Naive B cell (primary cell): ENCODE results near the gene SLC41A3. TPM values are rescaled to one million over a fixed set of nuclear protein-coding genes. Genes with fewer than 3 reads are reported as not detected.

Experiments
- ATAC-seq, 2 donors: fragments of 150-1000 bp; cut with Tn5 transposase; 2 replicates each; pipeline ENCODE4 v1.10.0; 2021; ENCODE audit warnings: low read depth in 2 of 2, mild to moderate bottlenecking in 2 of 2, moderate library complexity in 2 of 2
- DNase-seq: peaks from one replicate; pipeline ENCODE4 v3.0.0; 2022
- H3K27ac Mint-ChIP-seq, 6 donors: one replicate each; pipeline ENCODE4 v1.8.0; 2020 to 2022; ENCODE audit warnings: mild to moderate bottlenecking in 6 of 6, mixed read lengths in 6 of 6, moderate library complexity in 5 of 6, inconsistent platforms in 2 of 6
- H3K27me3 Mint-ChIP-seq, 3 donors: one replicate each; pipeline ENCODE4 v1.8.0; 2021 to 2022; ENCODE audit warnings: mixed read lengths in 3 of 3, mild to moderate bottlenecking in 1 of 3
- H3K36me3 Mint-ChIP-seq, 2 donors: one replicate each; pipeline ENCODE4 v1.8.0; 2020 to 2022; ENCODE audit warnings: mixed read lengths in 2 of 2, inconsistent platforms in 1 of 2, mild to moderate bottlenecking in 1 of 2
- H3K4me1 Mint-ChIP-seq, 3 donors: one replicate each; pipeline ENCODE4 v1.8.0; 2020 to 2022; ENCODE audit warnings: mixed read lengths in 3 of 3, inconsistent platforms in 1 of 3, mild to moderate bottlenecking in 1 of 3, moderate library complexity in 1 of 3
- H3K4me3 Mint-ChIP-seq, 8 donors: one replicate each; pipeline ENCODE4 v1.8.0; 2020 to 2022; ENCODE audit warnings: mild to moderate bottlenecking in 8 of 8, mixed read lengths in 8 of 8, moderate library complexity in 8 of 8, inconsistent platforms in 2 of 8
- H3K9me3 Mint-ChIP-seq, 7 donors: one replicate each; pipeline ENCODE4 v1.8.0; 2020 to 2022; ENCODE audit warnings: mixed read lengths in 7 of 7, mild to moderate bottlenecking in 5 of 7, inconsistent platforms in 2 of 7, moderate library complexity in 1 of 7
- polyA plus RNA-seq, 6 donors: library from polyadenylated mRNA; unstranded; fragments of 300-500 nt; fragmentation: Illumina TruSeq; gene quantifications; one replicate each; pipeline ENCODE4 v1.2.3, GENCODE V29; 2021; ENCODE audit warnings: low read depth in 6 of 6

SLC41A3 gene
- polyA plus RNA-seq, 6 donors from 2014 or later: 21.4 to 28.7 (median 24.9) TPM

DNA sequence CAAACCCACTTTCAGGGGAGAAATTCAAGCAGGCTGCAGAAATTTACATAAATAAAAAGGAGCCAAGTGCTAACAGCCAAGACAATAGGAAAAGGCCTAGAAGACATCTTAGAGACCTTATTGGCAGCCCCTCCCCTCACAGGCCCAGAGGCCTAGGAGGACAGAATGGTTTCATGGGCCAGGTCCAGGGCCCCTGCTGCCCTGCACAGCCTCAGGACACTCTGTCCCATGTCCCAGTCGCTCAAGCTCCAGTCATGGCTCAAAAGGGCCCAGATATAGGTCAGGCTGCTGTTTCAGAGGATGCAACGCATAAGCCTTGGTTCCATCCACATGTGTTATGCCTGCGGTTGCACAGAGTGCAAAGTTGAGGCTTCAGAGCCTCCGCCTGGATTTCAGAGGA lies 55.8 kb downstream of the SLC41A3 start:
- no peaks in the 10 kb centered on the region for H3K27me3 Mint-ChIP-seq
- ATAC-seq (no peak), DNase-seq (no peak)
- no peak overlapping the region for H3K27ac Mint-ChIP-seq
- H3K4me1 Mint-ChIP-seq: peaks cover 13 to 20% (median 13%) of the 10 kb centered on the region in 3 donors
- H3K9me3 Mint-ChIP-seq: peaks cover 7 to 28% (median 17%) of the 10 kb centered on the region in 7 donors
- H3K4me3 Mint-ChIP-seq: no peak overlapping the region
- peaks cover 31 to 45% of the 10 kb centered on the region in 2 donors for H3K36me3 Mint-ChIP-seq

- ATAC-seq (no peak), DNase-seq (no peak)
- Mint-ChIP-seq H3K27me3 (no peaks in the 10 kb centered on the region), H3K4me1 (peaks cover 13 to 16% (median 13%) of the 10 kb centered on the region in 3 donors), H3K27ac (peak overlapping the region in 3 of 6 donors; percentile 11 to 96 (median 37)), H3K4me3 (peak overlapping the region in 3 of 8 donors; percentile 37 to 67 (median 49)), H3K9me3 (peaks cover 7 to 28% (median 17%) of the 10 kb centered on the region in 7 donors), H3K36me3 (peaks cover 32 to 37% of the 10 kb centered on the region in 2 donors)
Measured at GRCh38 chr3:126026761-126027160, 57.2 kb downstream of the SLC41A3 start.

DNA sequence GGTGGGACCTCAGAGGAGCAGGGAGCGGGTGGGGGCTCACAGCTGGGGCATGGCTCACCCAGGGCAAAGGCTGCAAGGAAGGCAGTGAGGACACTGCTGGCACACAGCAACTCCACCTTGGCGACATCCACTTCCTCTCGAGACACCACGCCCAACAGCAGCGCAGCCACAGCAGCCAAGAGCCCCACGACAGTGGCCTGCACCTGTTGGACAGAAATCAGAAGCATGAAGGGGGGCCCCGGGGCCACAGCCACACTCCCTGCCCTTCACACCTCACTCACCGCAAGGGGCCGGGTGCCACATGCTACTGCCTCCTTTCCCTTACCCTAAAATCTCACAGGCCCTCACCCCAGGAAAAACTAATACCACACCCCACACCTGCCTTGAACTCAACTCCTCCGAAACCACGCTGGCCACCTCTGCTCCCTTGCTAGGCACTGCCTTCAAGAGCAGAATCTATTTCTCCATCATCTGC lies 57.6 kb downstream of the SLC41A3 start:
- Mint-ChIP-seq H3K4me3 (peak overlapping the region in 3 of 8 donors; percentile 5 to 49 (median 37)), H3K9me3 (peaks cover 7 to 28% (median 17%) of the 10 kb centered on the region in 7 donors), H3K4me1 (peaks cover 13 to 15% (median 13%) of the 10 kb centered on the region in 3 donors), H3K36me3 (peaks cover 28 to 37% of the 10 kb centered on the region in 2 donors), H3K27me3 (no peaks in the 10 kb centered on the region), H3K27ac (peak overlapping the region in 3 of 6 donors; percentile 37 to 96 (median 90))
- peak; percentile 52 to 69 for ATAC-seq
- DNase-seq: no peak

GRCh38 chr3:126025862-126026261 lies 58.1 kb downstream of the SLC41A3 start:
- Mint-ChIP-seq H3K27ac (peak overlapping the region in 4 of 6 donors; percentile 24 to 96 (median 42)), H3K4me1 (peaks cover 13 to 15% (median 13%) of the 10 kb centered on the region in 3 donors), H3K36me3 (peaks cover 28 to 39% of the 10 kb centered on the region in 2 donors), H3K27me3 (no peaks in the 10 kb centered on the region), H3K4me3 (peak overlapping the region in 2 of 8 donors; percentile 23 to 44), H3K9me3 (peaks cover 7 to 28% (median 17%) of the 10 kb centered on the region in 7 donors)
- ATAC-seq: peak; percentile 48 to 59
- no peak for DNase-seq

GRCh38 chr3:126025116-126025729 lies 58.7 kb downstream of the SLC41A3 start:
- H3K4me1 Mint-ChIP-seq: peaks cover 13 to 15% (median 13%) of the 10 kb centered on the region in 3 donors
- no peak for ATAC-seq
- H3K9me3 Mint-ChIP-seq: peaks cover 7 to 28% (median 17%) of the 10 kb centered on the region in 7 donors
- no peak overlapping the region for H3K4me3 Mint-ChIP-seq
- H3K27ac Mint-ChIP-seq: peak overlapping the region in 1 of 6 donors; percentile 42
- no peaks in the 10 kb centered on the region for H3K27me3 Mint-ChIP-seq
- peaks cover 28 to 43% of the 10 kb centered on the region in 2 donors for H3K36me3 Mint-ChIP-seq
- DNase-seq: no peak

- Mint-ChIP-seq H3K9me3 (peaks cover 4 to 24% (median 13%) of the 10 kb centered on the region in 7 donors), H3K4me1 (peaks cover 13 to 15% (median 13%) of the 10 kb centered on the region in 3 donors), H3K36me3 (peaks cover 24 to 39% of the 10 kb centered on the region in 2 donors), H3K4me3 (peak overlapping the region in 1 of 8 donors; percentile 3), H3K27ac (no peak overlapping the region), H3K27me3 (no peaks in the 10 kb centered on the region)
- ATAC-seq (no peak), DNase-seq (no peak)
Measured at GRCh38 chr3:126024049-126024854, 59.7 kb downstream of the SLC41A3 start.

DNA sequence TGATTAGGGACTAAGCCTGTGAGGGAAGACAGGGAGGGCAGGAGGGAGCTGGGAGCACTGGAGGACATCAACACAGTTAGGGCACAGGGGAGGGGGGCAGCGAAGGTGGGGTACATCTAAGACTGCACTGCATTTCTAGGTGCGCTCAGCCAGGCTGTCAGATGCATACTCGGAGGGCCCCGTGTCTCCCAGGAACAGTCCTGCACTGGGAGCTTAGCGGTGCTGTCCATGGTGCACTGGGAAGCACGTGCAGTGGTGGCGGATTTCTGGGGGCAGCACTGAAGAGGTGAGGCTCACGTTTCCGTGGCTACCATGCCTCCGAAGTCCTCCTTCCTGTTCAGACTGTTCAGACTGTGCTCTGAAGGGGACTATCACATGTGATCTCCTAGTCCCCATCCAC lies 60.5 kb downstream of the SLC41A3 start:
- H3K36me3 Mint-ChIP-seq: peaks cover 18 to 31% of the 10 kb centered on the region in 2 donors
- H3K4me3 Mint-ChIP-seq: no peak overlapping the region
- DNase-seq (no peak), ATAC-seq (no peak)
- H3K4me1 Mint-ChIP-seq: peaks cover 13 to 15% (median 13%) of the 10 kb centered on the region in 3 donors
- H3K27me3 Mint-ChIP-seq: no peaks in the 10 kb centered on the region
- peaks cover 3 to 15% (median 9%) of the 10 kb centered on the region in 7 donors for H3K9me3 Mint-ChIP-seq
- no peak overlapping the region for H3K27ac Mint-ChIP-seq

DNA sequence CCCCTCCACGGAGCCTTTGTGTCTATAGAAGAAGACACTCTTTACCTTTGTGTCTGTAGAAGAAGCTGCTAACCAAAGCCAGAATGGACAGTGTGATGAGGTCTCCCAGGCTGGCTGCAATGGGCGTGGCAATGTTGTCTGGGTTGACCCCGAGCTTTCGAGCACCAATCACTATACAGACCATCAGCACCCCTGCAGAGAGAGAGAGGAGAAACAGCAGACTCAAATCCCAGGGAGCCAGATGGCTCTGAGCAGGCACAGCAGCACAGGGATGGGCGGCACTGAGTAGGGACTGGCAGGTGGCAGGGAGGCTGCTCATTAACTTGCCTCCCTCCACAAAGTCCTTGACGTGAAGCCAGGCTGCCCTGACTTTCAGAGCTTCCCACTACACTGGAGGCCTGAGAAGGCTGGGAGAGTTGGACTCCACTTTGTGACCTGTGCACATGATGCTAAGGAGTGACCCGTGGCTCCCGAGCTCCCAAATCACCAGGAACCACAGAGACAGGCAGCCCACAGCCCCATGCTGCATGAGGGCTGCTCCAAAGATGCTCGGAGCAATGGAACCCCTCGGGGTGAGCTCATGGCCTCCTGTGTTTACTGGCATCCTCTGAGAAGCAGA lies 61.1 kb downstream of the SLC41A3 start:
- Mint-ChIP-seq H3K27ac (no peak overlapping the region), H3K9me3 (peaks cover 2 to 10% (median 8%) of the 10 kb centered on the region in 7 donors), H3K4me1 (peaks cover 13 to 15% (median 13%) of the 10 kb centered on the region in 3 donors), H3K36me3 (peaks cover 15 to 29% of the 10 kb centered on the region in 2 donors), H3K4me3 (no peak overlapping the region), H3K27me3 (no peaks in the 10 kb centered on the region)
- DNase-seq: no peak
- no peak for ATAC-seq

GRCh38 chr3:126021702-126022101 lies 62.2 kb downstream of the SLC41A3 start:
- H3K36me3 Mint-ChIP-seq: peaks cover 3 to 22% of the 10 kb centered on the region in 2 donors
- no peaks in the 10 kb centered on the region for H3K27me3 Mint-ChIP-seq
- H3K27ac Mint-ChIP-seq: no peak overlapping the region
- no peak for ATAC-seq
- H3K4me1 Mint-ChIP-seq: peaks cover 8 to 11% (median 10%) of the 10 kb centered on the region in 3 donors
- H3K9me3 Mint-ChIP-seq: peaks cover 0 to 4% (median 0%) of the 10 kb centered on the region in 7 donors
- no peak for DNase-seq
- no peak overlapping the region for H3K4me3 Mint-ChIP-seq

GRCh38 chr3:126021224-126021623 lies 62.7 kb downstream of the SLC41A3 start:
- no peak for DNase-seq
- ATAC-seq: no peak
- peak overlapping the region in 1 of 6 donors; percentile 22 for H3K27ac Mint-ChIP-seq
- peaks cover 0 to 22% of the 10 kb centered on the region in 2 donors for H3K36me3 Mint-ChIP-seq
- peaks cover 4 to 6% (median 5%) of the 10 kb centered on the region in 3 donors for H3K4me1 Mint-ChIP-seq
- no peak overlapping the region for H3K4me3 Mint-ChIP-seq
- no peaks in the 10 kb centered on the region for H3K27me3 Mint-ChIP-seq
- peaks cover 0 to 1% (median 0%) of the 10 kb centered on the region in 7 donors for H3K9me3 Mint-ChIP-seq

- Mint-ChIP-seq H3K36me3 (peaks cover 12 to 28% of the 10 kb centered on the region in 2 donors), H3K4me1 (no peaks in the 10 kb centered on the region), H3K9me3 (no peaks in the 10 kb centered on the region), H3K27ac (no peak overlapping the region), H3K4me3 (no peak overlapping the region), H3K27me3 (no peaks in the 10 kb centered on the region)
- ATAC-seq (no peak), DNase-seq (no peak)
Measured at GRCh38 chr3:126019683-126020082, 64.2 kb downstream of the SLC41A3 start.

DNA sequence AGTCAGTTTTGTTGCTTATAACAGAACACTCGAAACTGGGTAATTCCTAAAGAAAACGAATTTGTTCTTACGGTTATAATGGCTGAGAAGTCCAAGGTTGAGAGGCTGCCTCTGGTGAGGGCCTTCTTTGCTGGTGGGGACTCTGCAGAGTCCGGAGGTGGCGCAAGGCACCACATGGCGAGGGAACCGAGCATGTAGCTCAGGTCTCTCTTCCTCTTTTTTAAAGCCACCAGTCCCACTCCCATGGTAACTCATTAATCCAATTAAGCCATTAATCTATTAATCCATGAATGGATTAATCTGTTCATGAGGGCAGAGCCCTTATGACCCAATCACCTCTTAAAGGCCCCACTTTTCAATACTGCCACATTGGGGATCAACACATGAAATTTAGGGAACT lies 64.9 kb downstream of the SLC41A3 start:
- Mint-ChIP-seq H3K27ac (no peak overlapping the region), H3K27me3 (no peaks in the 10 kb centered on the region), H3K4me3 (no peak overlapping the region), H3K36me3 (peaks cover 18 to 28% of the 10 kb centered on the region in 2 donors), H3K4me1 (no peaks in the 10 kb centered on the region), H3K9me3 (no peaks in the 10 kb centered on the region)
- DNase-seq (no peak), ATAC-seq (no peak)

DNA sequence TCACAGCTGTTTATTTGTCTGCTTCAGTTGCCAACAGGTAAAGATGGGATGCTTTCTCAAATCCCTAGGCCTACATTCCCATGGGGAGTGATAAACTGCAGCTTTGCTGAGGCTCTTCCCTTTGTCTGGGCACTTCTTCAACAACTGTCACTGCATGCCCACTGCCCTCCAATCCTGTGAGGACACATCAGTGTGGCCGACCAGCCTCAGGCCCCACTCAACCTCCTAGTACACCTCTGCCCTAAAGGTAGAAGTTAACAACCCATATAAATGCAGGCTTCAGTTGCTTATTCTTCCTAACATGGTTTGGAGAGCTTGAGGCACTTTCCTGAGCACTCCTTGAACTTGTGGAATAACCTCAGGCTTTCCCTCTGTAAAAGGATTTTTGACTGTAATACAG lies 65.4 kb downstream of the SLC41A3 start:
- no peaks in the 10 kb centered on the region for H3K4me1 Mint-ChIP-seq
- H3K27ac Mint-ChIP-seq: no peak overlapping the region
- H3K36me3 Mint-ChIP-seq: peaks cover 23 to 31% of the 10 kb centered on the region in 2 donors
- no peak for ATAC-seq
- no peaks in the 10 kb centered on the region for H3K9me3 Mint-ChIP-seq
- H3K4me3 Mint-ChIP-seq: no peak overlapping the region
- H3K27me3 Mint-ChIP-seq: no peaks in the 10 kb centered on the region
- no peak for DNase-seq
